GM21526 (cell line): ENCODE data around the gene TMEM40.
"Not testable (repeated sequence)": the region's sequence is repeated elsewhere in the genome, so short reads cannot be mapped to it uniquely, and the experiment has no call there.

Experiments used
- ATAC-seq: cut with Tn5 transposase; IDR thresholded peaks from one replicate; pipeline ENCODE4 v1.9.1; 2021; ENCODE audit warnings: moderate library complexity; ENCODE audit not compliant: unreplicated experiment, low FRiP score

The TMEM40 gene

DNA sequence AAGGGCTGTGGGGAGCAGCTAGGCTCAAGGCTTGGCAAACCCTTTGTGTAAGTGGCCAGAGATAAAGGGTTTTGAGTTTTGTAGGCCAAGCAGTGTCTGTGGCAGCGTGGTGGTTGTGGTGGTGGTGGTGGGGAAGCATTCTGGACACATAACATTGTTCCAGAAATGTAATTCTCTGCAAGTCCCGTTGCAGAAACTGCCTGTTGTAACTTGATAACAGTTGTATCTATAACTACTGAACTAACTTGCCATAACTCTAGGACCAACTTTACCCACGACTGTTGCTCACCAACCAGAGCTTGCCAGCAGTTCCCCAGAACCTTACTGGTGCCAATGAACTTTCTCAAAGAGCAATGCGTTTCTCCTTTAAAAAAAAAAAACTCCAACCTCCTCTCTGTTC lies 18.1 kb upstream of the TMEM40 start:
- no peak for ATAC-seq

GRCh38 chr3:12775970-12776369 lies 16.9 kb upstream of the TMEM40 start:
- ATAC-seq: not testable (repeated sequence)

DNA sequence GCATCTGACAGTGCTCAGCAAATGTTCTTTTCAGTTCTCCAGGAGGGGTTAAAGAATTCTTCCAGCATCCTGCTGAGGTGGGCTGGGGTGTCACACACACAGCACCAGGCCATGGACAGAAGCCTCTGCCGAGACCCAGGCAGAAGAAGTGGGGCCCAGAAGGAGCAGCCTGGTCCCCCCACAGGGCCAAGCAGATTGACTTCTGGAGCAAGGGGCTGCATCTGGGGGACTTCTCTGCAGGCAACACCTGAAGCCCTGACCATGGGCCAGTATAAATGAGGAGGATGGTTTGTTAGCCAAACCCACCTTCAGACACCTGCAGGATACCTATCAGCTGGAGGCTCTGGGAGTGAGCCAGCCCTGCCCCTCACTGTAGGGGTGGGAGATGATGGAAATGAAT lies 16.2 kb upstream of the TMEM40 start:
- ATAC-seq: no peak

GRCh38 chr3:12774619-12775018 lies 15.6 kb upstream of the TMEM40 start:
- ATAC-seq: no peak

- no peak for ATAC-seq
Measured at GRCh38 chr3:12773710-12774086, 14.6 kb upstream of the TMEM40 start.

DNA sequence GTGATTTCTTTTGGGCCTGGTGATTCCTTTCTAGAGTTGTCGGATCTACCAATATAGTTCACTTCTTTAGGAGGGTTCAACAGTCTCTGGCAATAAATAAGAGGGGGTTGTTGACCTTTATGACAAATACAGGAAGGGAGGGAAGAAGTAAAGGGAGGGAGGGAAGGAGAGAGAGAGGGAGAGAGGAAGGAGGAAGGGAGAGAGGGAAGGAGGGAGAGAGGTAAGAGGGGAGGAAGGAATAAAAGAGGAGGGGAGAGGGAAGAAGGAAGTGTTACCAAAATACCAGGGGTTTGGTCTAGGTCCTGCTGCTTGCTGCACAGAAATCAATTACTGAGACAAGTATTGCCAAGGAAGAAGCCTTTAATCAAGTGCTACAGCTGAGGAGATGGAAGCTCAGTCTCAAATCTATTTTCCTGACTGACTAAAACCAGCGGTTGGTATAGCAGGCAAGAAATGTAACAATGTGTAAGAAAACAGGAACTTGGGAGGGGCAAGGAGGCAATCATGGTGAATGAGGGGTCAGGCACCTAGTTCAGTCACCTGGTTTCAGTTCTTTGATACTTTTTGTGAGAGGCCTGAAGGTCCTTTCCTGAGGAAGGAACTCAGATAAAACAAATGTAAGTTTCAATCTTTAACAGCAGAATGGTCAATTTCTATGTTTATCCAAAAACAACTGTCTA lies 14.1 kb upstream of the TMEM40 start:
- ATAC-seq: no peak

DNA sequence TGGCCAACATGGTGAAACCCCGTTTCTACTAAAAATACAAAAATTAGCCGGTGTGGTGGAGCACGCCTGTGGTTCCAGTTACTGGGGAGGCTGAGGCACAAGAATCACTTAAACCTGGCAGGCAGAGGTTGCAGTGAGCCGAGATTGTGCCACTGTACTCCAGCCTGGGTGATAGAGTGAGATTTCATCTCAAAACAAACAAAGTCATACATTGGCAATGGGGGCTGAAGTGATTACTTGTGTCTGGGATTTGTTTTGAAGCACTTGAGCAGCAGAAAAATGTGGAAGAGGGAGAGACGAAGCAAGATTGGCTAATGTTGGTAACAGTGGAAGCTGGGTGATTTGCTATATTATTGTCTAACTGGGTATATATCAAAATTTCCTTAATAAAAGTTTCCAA lies 13.4 kb upstream of the TMEM40 start:
- ATAC-seq: no peak

- ATAC-seq: no peak
Measured at GRCh38 chr3:12771236-12771635, 12.2 kb upstream of the TMEM40 start.

DNA sequence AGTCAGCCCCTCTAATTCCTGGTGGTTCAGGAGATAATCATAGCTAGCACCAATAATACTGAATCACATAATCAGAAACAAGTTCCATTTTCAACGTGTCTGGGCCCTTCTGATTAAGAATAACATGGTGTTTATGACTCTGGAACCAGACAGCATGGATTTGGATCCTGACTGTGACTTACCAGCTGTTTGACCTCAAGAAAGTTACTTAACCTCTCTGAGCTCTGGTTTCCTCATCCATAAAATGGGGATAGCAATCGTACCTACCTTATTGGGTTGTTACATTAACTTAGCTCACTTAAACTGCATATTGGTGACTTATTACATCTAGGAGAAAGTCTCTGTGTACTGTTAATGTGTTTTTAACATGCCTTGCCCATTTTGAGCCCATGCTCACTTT lies 10.7 kb upstream of the TMEM40 start:
- no peak for ATAC-seq

DNA sequence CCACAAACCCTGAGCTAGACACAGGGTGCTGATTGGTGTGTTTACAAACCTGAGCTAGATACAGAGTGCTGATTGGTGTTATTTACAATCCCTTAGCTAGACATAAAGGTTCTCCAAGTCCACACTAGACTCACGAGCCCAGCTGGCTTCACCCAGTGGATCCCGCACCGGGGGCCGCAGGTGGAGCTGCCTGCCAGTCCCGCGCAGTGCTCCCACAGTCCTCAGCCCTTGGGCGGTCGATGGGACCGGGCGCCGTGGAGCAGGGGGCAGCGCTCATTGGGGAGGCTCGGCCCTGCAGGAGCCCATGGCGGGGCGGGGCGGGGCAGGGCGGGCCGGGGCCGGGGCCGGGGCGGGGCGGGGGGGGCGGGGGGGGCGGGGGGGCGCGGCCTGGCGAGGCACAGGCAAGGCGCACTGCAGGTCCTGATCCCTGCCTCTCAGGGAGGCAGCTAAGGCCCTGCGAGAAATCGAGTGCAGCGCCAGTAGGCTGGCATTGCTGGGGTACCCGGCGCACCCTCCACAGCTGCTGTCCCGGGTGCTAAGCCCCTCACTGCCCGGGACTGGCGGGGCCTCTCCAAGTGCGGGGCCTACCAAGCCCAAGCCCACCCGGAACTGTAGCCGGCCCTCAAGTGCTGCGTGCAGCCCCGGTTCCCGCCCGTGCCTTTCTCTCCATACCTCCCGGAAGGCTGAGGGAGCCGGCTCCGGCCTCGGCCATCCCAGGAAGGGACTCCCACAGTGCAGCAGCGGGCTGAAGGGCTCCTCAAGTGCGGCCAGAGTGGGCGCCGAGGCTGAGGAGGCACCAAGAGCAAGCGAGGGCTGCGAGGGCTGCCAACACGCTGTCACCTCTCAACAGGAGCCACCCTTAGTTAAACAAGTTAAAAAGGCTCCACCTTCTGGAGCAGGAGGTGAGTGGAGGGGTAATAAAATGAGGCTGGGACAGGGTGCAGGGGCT lies 9.8 kb upstream of the TMEM40 start:
- no peak for ATAC-seq

DNA sequence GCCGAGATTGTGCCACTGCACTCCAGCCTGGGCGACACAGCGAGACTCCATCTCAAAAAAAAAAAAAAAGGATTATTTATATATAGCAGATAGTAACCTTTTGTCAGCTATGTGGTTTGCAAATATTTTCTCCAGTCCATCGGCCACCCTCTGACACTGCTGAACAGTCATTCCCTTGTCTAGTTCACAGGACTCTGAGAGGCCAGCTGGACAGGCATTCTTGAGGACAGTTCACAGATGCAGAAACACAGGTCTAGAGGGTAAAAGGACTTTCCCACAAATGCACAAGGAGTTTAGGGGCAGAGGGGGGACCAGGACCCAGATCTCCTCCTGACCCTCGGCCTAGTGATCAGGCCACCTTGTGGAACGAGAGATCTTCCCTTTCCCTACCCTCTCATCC lies 7.5 kb upstream of the TMEM40 start:
- no peak for ATAC-seq

DNA sequence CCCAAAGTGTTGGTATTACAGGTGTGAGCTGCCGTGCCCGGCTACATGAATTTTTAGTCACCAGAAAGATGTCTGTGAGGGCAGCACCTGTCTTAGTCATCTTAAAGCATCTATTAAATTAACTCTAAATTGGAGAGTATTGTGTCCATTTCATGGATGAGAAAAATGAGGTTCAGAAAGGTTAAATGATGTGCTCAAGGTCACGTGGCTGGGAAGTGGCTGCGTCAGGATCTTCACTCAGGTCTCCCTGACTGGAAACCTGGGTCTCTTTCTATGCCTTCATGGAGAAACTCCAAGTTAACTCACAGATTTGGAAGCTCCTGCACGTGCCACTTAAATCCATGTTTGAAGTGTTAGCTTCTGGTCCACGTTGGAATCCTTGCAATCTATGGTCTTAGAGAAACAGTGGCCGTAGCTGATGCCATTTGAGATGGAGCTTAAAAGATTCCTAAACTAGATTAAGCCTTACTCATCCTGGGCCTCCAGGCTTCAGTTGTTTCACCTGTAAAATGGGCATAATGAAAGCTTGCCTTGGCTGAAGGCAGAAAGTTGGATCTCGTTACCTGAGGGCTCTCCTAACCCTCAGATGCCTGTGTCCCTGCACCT lies 5.2 kb upstream of the TMEM40 start:
- ATAC-seq: no peak

- no peak for ATAC-seq
Measured at GRCh38 chr3:12759693-12760565, 870 bp upstream of the TMEM40 start.

GRCh38 chr3:12758025-12758781 lies 856 bp downstream of the TMEM40 start:
- no peak for ATAC-seq

DNA sequence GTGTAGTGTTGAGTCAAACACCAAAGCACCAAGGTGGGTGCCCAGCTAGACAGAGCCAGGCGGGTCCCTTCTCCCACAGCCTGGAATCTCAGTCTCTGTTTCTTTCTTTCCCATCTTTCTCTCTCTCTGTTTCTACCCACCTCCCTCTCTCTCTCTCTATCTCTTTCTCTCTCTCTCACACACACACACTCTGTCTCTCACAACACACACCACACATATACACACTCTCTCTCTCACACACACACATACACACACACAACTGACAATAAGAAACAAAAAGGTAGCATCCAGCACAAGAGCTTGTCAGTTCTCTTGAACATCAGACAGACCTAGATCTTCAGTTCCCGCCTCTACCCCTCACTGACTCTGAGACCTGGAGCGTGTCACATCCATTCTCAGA lies 2.4 kb downstream of the TMEM40 start:
- ATAC-seq: no peak

DNA sequence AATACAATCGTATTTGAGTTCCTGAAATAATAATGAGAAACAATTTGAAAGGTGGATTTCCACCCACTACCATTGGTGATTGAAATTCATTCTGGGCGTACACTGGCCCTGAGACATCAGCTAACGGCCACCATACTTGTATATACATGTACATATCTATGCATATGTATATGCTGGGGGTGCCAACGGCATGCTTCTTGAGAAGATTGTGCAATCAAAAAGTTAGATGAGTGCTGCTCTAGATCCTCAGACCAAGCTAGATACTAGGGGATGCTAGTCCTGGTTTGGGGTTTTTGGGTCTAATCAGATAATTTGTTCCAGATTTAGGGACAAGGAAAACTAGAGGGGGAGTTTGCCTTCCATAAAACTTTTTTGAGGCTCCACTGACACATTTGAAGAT lies 2.9 kb downstream of the TMEM40 start:
- ATAC-seq: no peak

DNA sequence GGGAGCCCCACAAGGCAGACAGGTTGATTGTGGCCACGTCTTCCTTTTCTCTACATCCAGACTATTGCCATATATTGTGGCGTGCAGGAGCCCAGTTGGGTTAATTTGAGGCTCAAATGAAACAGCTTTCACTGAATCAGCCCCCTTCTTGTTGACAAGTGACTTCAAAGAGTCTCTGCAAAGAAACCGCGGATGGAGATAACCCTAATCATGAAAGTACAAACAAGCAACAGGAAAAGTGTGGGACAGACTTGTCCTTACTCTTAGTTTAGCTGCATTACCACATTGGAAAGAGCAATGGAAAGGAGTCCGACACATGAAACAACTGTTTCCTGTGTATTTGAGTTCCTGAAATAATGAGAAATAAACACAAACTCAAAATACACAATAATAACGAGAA lies 3.3 kb downstream of the TMEM40 start:
- no peak for ATAC-seq

- no peak for ATAC-seq
Measured at GRCh38 chr3:12754313-12754712, 4.7 kb downstream of the TMEM40 start.

GRCh38 chr3:12753275-12754028 lies 5.6 kb downstream of the TMEM40 start:
- ATAC-seq: no peak
